Stimulated activated effector memory CD8-positive, alpha-beta T cell treated with anti-CD3 and anti-CD28 coated beads, Interleukin-12 subunit alpha, Interleukin-12 subunit beta, amount 100 ng/mL, for 72 hours (primary cell): ENCODE measurements around the gene MEGF11.

ENCODE experiments used
- ATAC-seq: fragments of 150-1000 bp; cut with Tn5 transposase; 2 replicates; pipeline ENCODE4 v1.10.0; 2021
- DNase-seq, 2 donors: peaks; one replicate each; pipeline ENCODE4 v3.0.0; 2021 to 2022; ENCODE audit warnings: low spot score in 2 of 2
- H3K27ac Mint-ChIP-seq: one replicate; pipeline ENCODE4 v1.8.0; 2022; ENCODE audit warnings: mild to moderate bottlenecking, mixed read lengths
- H3K36me3 Mint-ChIP-seq: one replicate; pipeline ENCODE4 v1.8.0; 2022; ENCODE audit warnings: mild to moderate bottlenecking, mixed read lengths
- H3K4me1 Mint-ChIP-seq: one replicate; pipeline ENCODE4 v1.8.0; 2022; ENCODE audit warnings: mixed read lengths
- H3K4me3 Mint-ChIP-seq: one replicate; pipeline ENCODE4 v1.8.0; 2022; ENCODE audit warnings: mild to moderate bottlenecking, mixed read lengths
- H3K9me3 Mint-ChIP-seq: one replicate; pipeline ENCODE4 v1.8.0; 2022; ENCODE audit warnings: mixed read lengths

Gene MEGF11

DNA sequence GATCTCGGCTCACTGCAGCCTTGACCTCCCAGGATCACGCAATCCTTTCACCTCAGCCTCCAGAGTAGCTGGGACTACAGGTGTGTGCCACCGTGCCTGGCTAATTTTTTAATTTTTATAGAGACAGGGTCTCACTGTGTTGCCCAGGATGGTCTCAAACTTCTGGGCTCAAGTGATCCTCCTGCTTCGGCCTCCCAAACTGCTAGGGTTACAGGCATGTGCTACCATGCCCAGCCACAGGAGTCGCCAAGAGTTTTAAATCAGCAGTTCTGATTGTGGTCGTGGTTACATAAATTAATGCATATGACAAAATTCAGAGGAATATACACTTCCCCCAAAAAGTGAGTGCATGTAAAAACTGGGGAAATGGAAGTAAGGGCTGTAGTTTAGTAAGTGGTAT lies 32.9 kb downstream of the MEGF11 start:
- no peak for ATAC-seq
- Mint-ChIP-seq H3K36me3 (no peaks in the 10 kb centered on the region), H3K4me3 (no peak overlapping the region), H3K9me3 (no peaks in the 10 kb centered on the region), H3K27ac (no peak overlapping the region), H3K4me1 (no peaks in the 10 kb centered on the region)
- DNase-seq = no peak

DNA sequence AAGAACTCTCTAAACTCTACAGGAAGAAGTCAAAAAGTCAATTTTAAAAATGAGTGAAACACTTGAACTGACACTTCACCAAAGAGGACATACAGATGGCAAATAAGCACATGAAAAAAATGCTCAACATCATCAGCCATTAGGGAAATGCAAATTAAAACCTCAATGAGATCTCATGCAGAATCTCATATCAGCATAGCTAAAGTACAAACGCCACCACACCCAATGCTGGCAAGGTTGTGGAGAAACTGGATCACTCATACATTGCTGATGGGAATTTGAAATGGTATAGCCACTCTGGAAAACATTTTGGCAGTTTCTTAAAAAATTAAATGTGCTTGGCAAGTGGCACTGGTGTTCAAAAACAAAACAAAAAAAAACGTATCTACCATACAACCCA lies 34.2 kb downstream of the MEGF11 start:
- Mint-ChIP-seq H3K27ac (no peak overlapping the region), H3K9me3 (no peaks in the 10 kb centered on the region), H3K36me3 (no peaks in the 10 kb centered on the region), H3K4me3 (no peak overlapping the region), H3K4me1 (no peaks in the 10 kb centered on the region)
- DNase-seq = no peak
- no peak for ATAC-seq

DNA sequence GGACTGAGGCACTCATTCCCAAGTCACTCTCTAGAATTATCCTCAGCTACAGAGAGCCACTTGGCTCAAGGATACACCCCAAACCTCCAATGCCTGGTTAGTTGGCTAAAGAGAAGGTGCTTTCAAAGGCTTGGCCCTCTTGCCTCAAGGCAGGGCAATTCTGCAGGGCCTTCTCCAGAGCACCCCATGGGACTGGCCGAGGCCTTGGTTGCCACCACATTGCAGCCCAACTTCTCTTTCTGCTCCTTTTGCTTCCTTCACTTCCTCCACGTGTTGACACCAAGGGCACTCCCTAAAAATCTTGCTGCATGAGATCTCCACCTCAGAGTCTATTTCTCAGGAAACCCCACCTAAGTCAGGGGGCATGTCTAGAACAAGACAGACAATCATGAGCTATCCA lies 36.7 kb downstream of the MEGF11 start:
- H3K4me3 Mint-ChIP-seq = no peak overlapping the region
- ATAC-seq = no peak
- H3K36me3 Mint-ChIP-seq = no peaks in the 10 kb centered on the region
- peaks cover 3% of the 10 kb centered on the region for H3K4me1 Mint-ChIP-seq
- no peak for DNase-seq
- no peak overlapping the region for H3K27ac Mint-ChIP-seq
- H3K9me3 Mint-ChIP-seq = no peaks in the 10 kb centered on the region

DNA sequence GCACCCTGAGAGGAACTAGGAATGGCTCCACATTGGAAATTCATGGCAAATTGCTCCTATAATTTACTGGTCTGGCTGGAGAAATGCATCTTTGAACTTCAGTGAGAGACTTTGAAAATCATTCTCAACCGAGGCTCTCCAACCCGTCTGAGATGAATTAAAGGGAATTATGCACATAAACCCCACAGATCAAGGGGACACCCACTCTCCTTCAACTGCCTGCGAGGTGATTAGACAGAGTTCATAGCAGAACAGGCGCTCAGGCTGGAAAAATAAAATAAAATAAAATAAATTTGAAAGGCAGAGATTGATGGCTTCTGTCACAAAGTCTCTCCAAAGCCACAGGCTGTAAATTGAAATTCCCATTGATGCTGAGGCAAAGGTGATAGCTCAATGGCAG lies 37.7 kb downstream of the MEGF11 start:
- no peaks in the 10 kb centered on the region for H3K36me3 Mint-ChIP-seq
- ATAC-seq (no peak), DNase-seq (no peak)
- no peak overlapping the region for H3K4me3 Mint-ChIP-seq
- H3K9me3 Mint-ChIP-seq = no peaks in the 10 kb centered on the region
- no peak overlapping the region for H3K27ac Mint-ChIP-seq
- H3K4me1 Mint-ChIP-seq = peaks cover 7% of the 10 kb centered on the region

GRCh38 chr15:66214246-66214645 lies 39.3 kb downstream of the MEGF11 start:
- no peak overlapping the region for H3K27ac Mint-ChIP-seq
- no peak for ATAC-seq
- DNase-seq = no peak
- peaks cover 7% of the 10 kb centered on the region for H3K4me1 Mint-ChIP-seq
- H3K4me3 Mint-ChIP-seq = no peak overlapping the region
- H3K9me3 Mint-ChIP-seq = no peaks in the 10 kb centered on the region
- no peaks in the 10 kb centered on the region for H3K36me3 Mint-ChIP-seq

DNA sequence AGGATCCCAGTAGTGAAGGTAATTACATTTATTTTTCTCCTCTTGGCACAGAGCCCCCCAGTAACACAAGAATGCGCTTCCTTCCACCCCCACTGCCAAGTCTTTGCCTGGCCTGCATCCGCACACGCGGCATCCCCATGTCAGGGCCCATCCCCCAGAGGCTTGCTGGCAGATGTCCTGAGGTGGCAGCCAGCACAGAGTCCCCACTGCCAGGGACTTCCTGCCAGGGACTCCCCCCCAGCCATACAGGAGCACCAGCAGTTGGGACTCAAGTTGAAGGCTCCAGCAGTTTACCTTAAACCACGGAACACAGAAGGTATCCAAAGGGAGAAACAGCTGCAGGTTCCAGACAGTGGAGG lies 41.0 kb downstream of the MEGF11 start:
- DNase-seq (no peak), ATAC-seq (no peak)
- peaks cover 7% of the 10 kb centered on the region for H3K4me1 Mint-ChIP-seq
- H3K27ac Mint-ChIP-seq = no peak overlapping the region
- H3K9me3 Mint-ChIP-seq = no peaks in the 10 kb centered on the region
- no peaks in the 10 kb centered on the region for H3K36me3 Mint-ChIP-seq
- H3K4me3 Mint-ChIP-seq = no peak overlapping the region

DNA sequence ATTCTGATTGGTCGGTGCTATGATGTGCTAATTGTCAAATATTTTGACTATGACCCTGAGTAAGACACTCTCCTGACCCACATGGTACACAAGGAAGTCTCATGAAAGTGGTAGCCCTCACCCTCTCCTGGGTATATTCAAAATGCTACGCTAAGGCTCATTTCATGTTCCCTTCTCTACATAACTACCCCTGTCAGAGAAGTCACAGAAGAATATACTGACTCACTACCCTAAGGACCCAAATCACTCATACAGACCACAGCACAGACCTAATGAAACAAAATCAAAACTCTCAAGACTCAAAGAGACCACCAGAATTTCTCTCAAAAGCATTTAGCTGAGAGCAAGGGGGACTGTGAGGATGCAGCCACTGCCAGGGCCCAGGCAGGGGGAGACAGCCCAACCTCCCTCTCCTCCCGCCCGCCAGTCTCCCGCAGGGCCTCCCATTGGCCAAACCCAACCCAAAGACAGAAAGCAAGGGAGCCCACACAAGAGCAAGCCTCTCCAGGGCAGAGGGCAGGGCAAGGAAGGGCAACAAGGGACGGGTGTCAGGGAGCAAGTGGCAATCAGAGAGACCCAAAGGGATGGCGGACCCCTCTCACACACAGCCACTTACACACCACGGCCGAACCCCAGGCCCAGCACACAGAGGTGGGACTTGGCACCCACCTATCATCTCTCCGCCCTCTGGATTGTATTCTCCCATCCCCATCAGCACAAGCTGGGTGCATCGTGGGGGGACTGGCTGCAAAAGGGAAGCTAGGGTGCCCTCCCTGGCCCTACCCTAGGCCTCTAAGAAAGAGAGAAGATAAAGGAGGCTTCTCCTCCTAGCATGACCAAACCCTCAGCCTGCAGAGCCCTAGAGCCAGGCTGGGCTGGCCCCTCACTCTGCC lies 41.6 kb downstream of the MEGF11 start:
- H3K9me3 Mint-ChIP-seq = no peaks in the 10 kb centered on the region
- H3K4me3 Mint-ChIP-seq = no peak overlapping the region
- DNase-seq (no peak), ATAC-seq (peak; percentile 82)
- no peaks in the 10 kb centered on the region for H3K36me3 Mint-ChIP-seq
- H3K4me1 Mint-ChIP-seq = peaks cover 7% of the 10 kb centered on the region
- H3K27ac Mint-ChIP-seq = no peak overlapping the region

- Mint-ChIP-seq H3K4me3 (no peak overlapping the region), H3K4me1 (peaks cover 7% of the 10 kb centered on the region), H3K9me3 (no peaks in the 10 kb centered on the region), H3K36me3 (no peaks in the 10 kb centered on the region), H3K27ac (no peak overlapping the region)
- ATAC-seq = no peak
- DNase-seq = no peak
Measured at GRCh38 chr15:66210684-66211083, 42.9 kb downstream of the MEGF11 start.

GRCh38 chr15:66198757-66199156 lies 54.8 kb downstream of the MEGF11 start:
- H3K36me3 Mint-ChIP-seq = no peaks in the 10 kb centered on the region
- no peaks in the 10 kb centered on the region for H3K4me1 Mint-ChIP-seq
- no peaks in the 10 kb centered on the region for H3K9me3 Mint-ChIP-seq
- no peak for ATAC-seq
- no peak overlapping the region for H3K4me3 Mint-ChIP-seq
- DNase-seq = no peak
- H3K27ac Mint-ChIP-seq = no peak overlapping the region

DNA sequence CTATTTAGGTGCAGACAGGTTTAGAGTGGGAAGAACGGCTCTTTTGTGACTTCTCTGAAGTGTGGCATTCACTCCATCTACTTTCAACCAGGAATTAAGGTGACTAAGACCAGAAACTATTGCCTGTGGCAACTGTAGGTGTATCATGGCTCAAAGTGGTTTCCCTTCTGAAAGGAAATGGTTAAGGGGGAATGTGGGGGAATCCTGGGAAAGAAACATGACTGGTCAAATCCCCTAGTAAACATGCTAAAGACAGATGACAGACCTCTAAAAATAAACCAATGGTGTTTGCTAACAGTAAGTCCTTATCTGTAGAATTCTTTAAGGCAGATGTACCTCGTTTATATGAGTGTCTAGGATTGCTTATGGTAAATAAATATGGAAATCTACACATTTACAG lies 56.9 kb downstream of the MEGF11 start:
- H3K9me3 Mint-ChIP-seq = no peaks in the 10 kb centered on the region
- ATAC-seq (no peak), DNase-seq (no peak)
- no peaks in the 10 kb centered on the region for H3K36me3 Mint-ChIP-seq
- no peak overlapping the region for H3K4me3 Mint-ChIP-seq
- H3K4me1 Mint-ChIP-seq = no peaks in the 10 kb centered on the region
- H3K27ac Mint-ChIP-seq = no peak overlapping the region

DNA sequence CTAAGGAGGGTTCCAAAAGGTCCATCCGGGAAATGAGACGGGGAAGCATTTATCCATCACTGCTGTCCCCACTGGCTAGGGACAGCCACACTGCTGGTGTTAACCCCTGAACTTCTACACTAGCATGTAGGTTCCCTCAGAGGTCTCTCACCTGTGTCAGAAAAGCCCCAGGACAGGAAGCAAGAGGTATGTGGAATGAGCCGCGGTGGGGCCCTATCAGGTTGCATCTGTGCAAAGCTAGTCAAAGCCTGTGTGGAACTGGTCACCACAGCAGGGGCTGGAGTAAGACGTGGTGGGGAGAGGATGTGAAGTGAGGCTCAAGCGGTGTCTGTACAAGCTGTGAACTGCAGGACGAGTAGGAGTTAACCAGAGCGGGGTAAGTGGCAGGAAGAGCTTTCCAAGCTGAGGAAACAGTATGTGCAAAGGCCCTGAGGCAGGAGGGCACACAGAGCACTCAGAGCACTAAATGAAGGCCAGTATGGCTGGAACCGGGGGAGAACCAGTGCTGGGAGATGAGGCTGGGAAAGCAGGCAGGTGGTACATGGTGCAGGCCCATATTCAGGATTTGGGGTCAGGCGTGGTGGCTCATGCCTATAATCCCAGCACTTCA lies 57.8 kb downstream of the MEGF11 start:
- Mint-ChIP-seq H3K4me1 (no peaks in the 10 kb centered on the region), H3K27ac (no peak overlapping the region), H3K36me3 (no peaks in the 10 kb centered on the region), H3K9me3 (no peaks in the 10 kb centered on the region), H3K4me3 (no peak overlapping the region)
- ATAC-seq = peak; percentile 31
- DNase-seq = no peak

DNA sequence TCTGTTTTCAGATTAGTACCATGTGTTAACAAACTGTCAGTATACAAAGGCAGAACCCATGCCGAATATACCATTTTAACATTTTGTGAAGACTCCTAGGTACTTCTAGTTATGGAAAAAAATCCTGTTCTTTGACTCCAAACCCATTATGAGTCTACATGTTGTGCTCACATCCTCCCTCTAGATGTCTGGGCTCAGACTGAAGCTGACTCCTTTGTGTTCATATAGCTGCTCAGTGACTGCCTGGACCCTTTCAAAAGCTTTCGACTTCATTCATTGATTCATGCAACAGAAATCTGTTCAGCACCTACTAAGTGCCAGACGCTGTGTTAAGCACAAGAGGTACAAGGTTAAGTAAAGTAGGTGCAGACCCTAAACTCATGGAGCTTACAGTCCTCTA lies 60.5 kb downstream of the MEGF11 start:
- H3K27ac Mint-ChIP-seq = no peak overlapping the region
- H3K36me3 Mint-ChIP-seq = no peaks in the 10 kb centered on the region
- no peaks in the 10 kb centered on the region for H3K9me3 Mint-ChIP-seq
- no peak overlapping the region for H3K4me3 Mint-ChIP-seq
- no peak for ATAC-seq
- DNase-seq = no peak
- no peaks in the 10 kb centered on the region for H3K4me1 Mint-ChIP-seq

GRCh38 chr15:66190746-66191145 lies 62.8 kb downstream of the MEGF11 start:
- H3K4me1 Mint-ChIP-seq = no peaks in the 10 kb centered on the region
- no peak for DNase-seq
- H3K36me3 Mint-ChIP-seq = no peaks in the 10 kb centered on the region
- H3K9me3 Mint-ChIP-seq = no peaks in the 10 kb centered on the region
- no peak overlapping the region for H3K4me3 Mint-ChIP-seq
- no peak for ATAC-seq
- H3K27ac Mint-ChIP-seq = no peak overlapping the region

DNA sequence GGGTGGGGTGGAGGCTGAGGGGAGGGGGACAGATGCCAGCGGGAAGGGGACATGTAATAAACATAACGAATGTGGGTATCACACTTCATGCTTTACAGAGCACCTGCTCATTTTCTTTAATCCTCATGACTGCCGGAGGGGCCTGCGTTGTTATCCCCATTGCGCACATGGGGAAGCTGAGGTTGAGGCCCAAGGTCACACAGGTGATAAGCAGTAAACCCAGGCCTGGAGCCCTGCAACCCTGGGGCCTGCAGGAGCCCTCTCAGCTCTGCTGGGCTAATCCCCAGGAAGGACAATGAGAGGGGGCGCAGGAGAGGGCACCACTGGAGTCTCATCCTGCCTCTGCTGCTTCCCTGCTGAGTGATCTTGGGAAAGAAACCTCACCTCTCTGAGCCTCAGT lies 64.3 kb downstream of the MEGF11 start:
- Mint-ChIP-seq H3K36me3 (no peaks in the 10 kb centered on the region), H3K4me3 (no peak overlapping the region), H3K27ac (no peak overlapping the region), H3K4me1 (no peaks in the 10 kb centered on the region), H3K9me3 (no peaks in the 10 kb centered on the region)
- ATAC-seq = no peak
- no peak for DNase-seq

GRCh38 chr15:66188464-66188863 lies 65.1 kb downstream of the MEGF11 start:
- no peak for ATAC-seq
- DNase-seq = no peak
- Mint-ChIP-seq H3K4me3 (no peak overlapping the region), H3K4me1 (no peaks in the 10 kb centered on the region), H3K36me3 (no peaks in the 10 kb centered on the region), H3K27ac (no peak overlapping the region), H3K9me3 (no peaks in the 10 kb centered on the region)

- H3K27ac Mint-ChIP-seq = no peak overlapping the region
- H3K4me3 Mint-ChIP-seq = no peak overlapping the region
- no peak for ATAC-seq
- H3K36me3 Mint-ChIP-seq = no peaks in the 10 kb centered on the region
- H3K4me1 Mint-ChIP-seq = no peaks in the 10 kb centered on the region
- no peak for DNase-seq
- H3K9me3 Mint-ChIP-seq = no peaks in the 10 kb centered on the region
Measured at GRCh38 chr15:66187271-66187670, 66.3 kb downstream of the MEGF11 start.
